Measurements from ENCODE around the gene RLF.
"Not testable (repeated sequence)": the region's sequence is repeated elsewhere in the genome, so short reads cannot be mapped to it uniquely, and the experiment has no call there.

Gene RLF

DNA sequence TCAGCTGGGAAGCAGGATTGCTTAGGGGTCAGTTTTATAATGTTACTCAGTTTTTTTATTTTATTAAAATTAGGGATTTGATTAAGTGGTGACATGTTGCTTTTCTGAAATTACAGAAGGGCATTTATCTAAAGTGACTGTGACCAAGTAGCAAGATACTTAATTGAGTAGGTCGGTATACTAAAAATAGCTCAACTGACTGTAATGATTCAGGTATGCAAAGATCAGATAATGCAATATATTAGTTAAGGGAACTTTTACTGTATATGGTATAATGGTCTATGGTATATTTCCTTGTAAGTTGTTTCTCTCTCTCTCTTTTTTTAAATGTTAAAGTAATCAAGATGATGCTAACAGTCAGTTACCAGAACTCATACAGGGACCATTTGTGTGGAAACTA, 26.2 kb downstream of the RLF start:
- Histone ChIP-seq H3K27me3 (no peaks in the 10 kb centered on the region), H3K4me3 (ENCODE audit: low read depth, low read length) (no peak overlapping the region), H3K9me3 (no peaks in the 10 kb centered on the region), H3K36me3 (no peaks in the 10 kb centered on the region), H3K4me1 (no peaks in the 10 kb centered on the region)
- TF ChIP-seq, protein P1, sequence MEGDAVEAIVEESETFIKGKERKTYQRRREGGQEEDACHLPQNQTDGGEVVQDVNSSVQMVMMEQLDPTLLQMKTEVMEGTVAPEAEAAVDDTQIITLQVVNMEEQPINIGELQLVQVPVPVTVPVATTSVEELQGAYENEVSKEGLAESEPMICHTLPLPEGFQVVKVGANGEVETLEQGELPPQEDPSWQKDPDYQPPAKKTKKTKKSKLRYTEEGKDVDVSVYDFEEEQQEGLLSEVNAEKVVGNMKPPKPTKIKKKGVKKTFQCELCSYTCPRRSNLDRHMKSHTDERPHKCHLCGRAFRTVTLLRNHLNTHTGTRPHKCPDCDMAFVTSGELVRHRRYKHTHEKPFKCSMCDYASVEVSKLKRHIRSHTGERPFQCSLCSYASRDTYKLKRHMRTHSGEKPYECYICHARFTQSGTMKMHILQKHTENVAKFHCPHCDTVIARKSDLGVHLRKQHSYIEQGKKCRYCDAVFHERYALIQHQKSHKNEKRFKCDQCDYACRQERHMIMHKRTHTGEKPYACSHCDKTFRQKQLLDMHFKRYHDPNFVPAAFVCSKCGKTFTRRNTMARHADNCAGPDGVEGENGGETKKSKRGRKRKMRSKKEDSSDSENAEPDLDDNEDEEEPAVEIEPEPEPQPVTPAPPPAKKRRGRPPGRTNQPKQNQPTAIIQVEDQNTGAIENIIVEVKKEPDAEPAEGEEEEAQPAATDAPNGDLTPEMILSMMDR (IDR thresholded peaks at IDR 0.05; ENCODE audit: low read depth, low read length): no peak
- no peak for DNase-seq

- H3K4me1 ChIP-seq; H3K36me3 ChIP-seq; H3K27me3 ChIP-seq; H3K9me3 ChIP-seq; DNase-seq; H3K4me3 ChIP-seq (ENCODE audit: low read depth, low read length): not testable (repeated sequence)
Observed at GRCh38 chr1:40194639-40195038, 33.5 kb downstream of the RLF start.

DNA sequence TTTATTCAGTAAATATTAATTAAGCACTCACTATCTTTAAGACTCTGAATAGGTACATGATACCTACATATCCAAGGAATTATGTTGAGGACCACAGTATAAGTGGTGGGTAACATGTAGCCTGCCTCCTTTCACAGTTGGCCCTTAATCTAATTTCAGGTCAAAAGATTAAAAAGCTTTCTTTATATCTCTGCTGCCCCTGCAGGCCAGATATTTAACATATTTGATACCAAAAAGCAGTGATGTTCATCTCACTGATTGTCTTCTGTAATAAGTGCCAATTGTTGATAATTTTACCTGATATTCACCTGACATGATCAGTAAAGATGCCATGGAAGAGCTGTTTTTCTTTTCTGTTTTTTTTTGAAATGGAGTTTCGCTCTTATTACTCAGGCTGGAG, 36.5 kb downstream of the RLF start:
- TF ChIP-seq, protein P1 (IDR thresholded peaks at IDR 0.05; ENCODE audit: low read depth, low read length): no peak
- H3K4me3 ChIP-seq (ENCODE audit: low read depth, low read length): no peak overlapping the region
- no peaks in the 10 kb centered on the region for H3K36me3 ChIP-seq
- no peak for DNase-seq
- H3K9me3 ChIP-seq: no peaks in the 10 kb centered on the region
- no peaks in the 10 kb centered on the region for H3K4me1 ChIP-seq
- H3K27me3 ChIP-seq: no peaks in the 10 kb centered on the region

DNA sequence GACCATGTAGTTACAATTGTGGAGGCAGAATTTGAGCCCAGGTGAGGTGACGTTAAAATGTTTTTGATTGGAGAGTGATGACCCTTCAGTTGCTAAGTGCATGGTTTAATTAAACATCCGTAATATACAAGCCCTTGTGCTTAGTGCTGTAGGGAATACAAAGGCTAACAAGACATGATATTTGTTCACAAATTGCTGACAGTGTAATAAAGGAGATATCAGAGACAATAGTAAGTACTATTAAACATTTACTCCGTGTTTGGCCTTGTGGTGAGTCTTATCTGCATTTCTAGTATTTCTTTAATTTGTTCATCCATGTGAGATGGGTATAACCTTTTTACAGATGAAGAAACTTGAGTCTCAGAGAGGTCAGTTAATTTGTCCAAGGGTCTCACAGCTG, 37.9 kb downstream of the RLF start:
- no peaks in the 10 kb centered on the region for H3K4me1 ChIP-seq
- no peaks in the 10 kb centered on the region for H3K9me3 ChIP-seq
- TF ChIP-seq, protein P1 (IDR thresholded peaks at IDR 0.05; ENCODE audit: low read depth, low read length): no peak
- H3K4me3 ChIP-seq (ENCODE audit: low read depth, low read length): no peak overlapping the region
- no peaks in the 10 kb centered on the region for H3K27me3 ChIP-seq
- no peaks in the 10 kb centered on the region for H3K36me3 ChIP-seq
- no peak for DNase-seq

DNA sequence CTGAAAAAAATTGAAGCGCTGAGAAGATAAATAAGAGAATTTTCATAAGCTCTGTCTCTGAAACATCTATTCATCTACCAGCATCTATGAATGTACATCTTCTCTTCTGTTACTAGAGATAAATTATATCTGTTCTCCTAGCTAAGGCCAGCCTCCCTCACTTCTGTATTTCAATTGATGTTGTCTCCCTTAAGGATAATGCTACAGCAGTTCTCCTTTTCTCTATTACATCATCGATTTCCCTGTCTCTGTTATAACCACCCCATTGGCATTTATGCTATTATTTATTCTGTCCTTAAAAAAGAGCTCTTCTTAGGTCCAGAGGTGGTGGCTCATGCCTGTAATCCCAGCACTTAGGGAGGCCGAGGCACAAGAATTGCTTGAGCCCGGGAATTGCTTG, 43.7 kb downstream of the RLF start:
- H3K4me1 ChIP-seq: no peaks in the 10 kb centered on the region
- no peak overlapping the region for H3K4me3 ChIP-seq (ENCODE audit: low read depth, low read length)
- H3K27me3 ChIP-seq: no peaks in the 10 kb centered on the region
- DNase-seq: no peak
- no peaks in the 10 kb centered on the region for H3K36me3 ChIP-seq
- no peaks in the 10 kb centered on the region for H3K9me3 ChIP-seq
- TF ChIP-seq, protein P1 (IDR thresholded peaks at IDR 0.05; ENCODE audit: low read depth, low read length): no peak

GRCh38 chr1:40210511-40211204, 49.5 kb downstream of the RLF start:
- no peaks in the 10 kb centered on the region for H3K27me3 ChIP-seq
- H3K9me3 ChIP-seq: no peaks in the 10 kb centered on the region
- H3K4me1 ChIP-seq: no peaks in the 10 kb centered on the region
- TF ChIP-seq, protein P1 (IDR thresholded peaks at IDR 0.05; ENCODE audit: low read depth, low read length): no peak
- DNase-seq: no peak
- H3K36me3 ChIP-seq: no peaks in the 10 kb centered on the region
- H3K4me3 ChIP-seq (ENCODE audit: low read depth, low read length): no peak overlapping the region

Measured in BE2C (cell line).